K562 (cell line): Measurements from ENCODE around the gene PPT2. TPM values are rescaled to one million over a fixed set of nuclear protein-coding genes. Genes with fewer than 3 reads are reported as not detected.

Experiments used
- ATAC-seq: fragments of 200-7000 bp; cut with Tn5 transposase; 3 replicates; pipeline ENCODE4 v1.9.1; 2020; ENCODE audit warnings: moderate library complexity
- BruUV-seq: library from RNA; stranded (reverse); fragments of 400-500 nt; replicated peaks from 2 replicates; lab custom pipeline; 2021; lab: Mats Ljungman, UMichigan
- CTCF ChIA-PET: fragments of 300-600 bp; formaldehyde crosslinking; extraction: SDS; loops from one replicate; lab custom pipeline; 2021; ENCODE audit warnings: low intra/inter-chr PET ratio; lab: Yijun Ruan, JAX
- POLR2A ChIA-PET: fragments of 300-600, 350-650 bp; sonication (Branson Sonifier 250); formaldehyde crosslinking; extraction: SDS; loops from one replicate; lab custom pipeline; 2021; ENCODE audit warnings: antibody characterized with exemption, inconsistent platforms; lab: Yijun Ruan, JAX
- DNase-seq, 4 experiments: peaks; one replicate each; pipeline versions ENCODE4 v3.0.0 to v3.0.0-alpha.2; 2011 to 2018; ENCODE audit warnings: low spot score in 3 of 4, mixed read lengths in 3 of 4; ENCODE audit errors: extremely low read depth in 1 of 4
- FAIRE-seq: peaks from 2 replicates; lab custom pipeline; 2011; peaks lifted over from hg19 to GRCh38; lab: Jason Lieb, UNC
- H2AFZ ChIP-seq: 2 replicates; pipeline ENCODE4 v1.6.0; 2011; ENCODE audit warnings: low read depth, low read length, control low read depth, inconsistent platforms
- H3K27ac ChIP-seq: fragments of 200-600 bp; 3 replicates; pipeline ENCODE4 v1.8.0; 2011; ENCODE audit warnings: low read depth, mild to moderate bottlenecking, control low read depth, inconsistent platforms, low read length, moderate library complexity, mixed read lengths; ENCODE audit errors: extremely low read depth
- H3K27me3 ChIP-seq, 2 experiments: fragments of 300-600 bp in 1 of 2; 2 replicates in 1 of 2; 3 replicates in 1 of 2; pipeline versions ENCODE4 v1.6.0 to v1.8.0; 2011; ENCODE audit warnings: inconsistent platforms in 2 of 2, low read length in 2 of 2, mild to moderate bottlenecking in 1 of 2, mixed read lengths in 1 of 2, moderate library complexity in 1 of 2; ENCODE audit not compliant: control insufficient read depth in 2 of 2, insufficient read depth in 2 of 2
- H3K36me3 ChIP-seq: fragments of 300-600 bp; 3 replicates; pipeline ENCODE4 v1.8.0; 2011; ENCODE audit warnings: mild to moderate bottlenecking, low read length, inconsistent platforms; ENCODE audit not compliant: control insufficient read depth, insufficient read depth
- H3K4me1 ChIP-seq, 2 experiments: fragments of 200-600 bp in 1 of 2; replicated peaks in 1 of 2; 2 replicates in 1 of 2; 3 replicates in 1 of 2; pipeline versions ENCODE4 v1.5.1 to v1.8.0; 2011; ENCODE audit warnings: inconsistent platforms in 2 of 2, low read length in 2 of 2, mild to moderate bottlenecking in 1 of 2, mixed read lengths in 1 of 2, moderate library complexity in 1 of 2; ENCODE audit not compliant: control insufficient read depth in 2 of 2, insufficient read depth in 2 of 2
- H3K4me2 ChIP-seq: 2 replicates; pipeline ENCODE4 v1.6.1; 2011; ENCODE audit warnings: low read length, control low read depth, inconsistent platforms, mixed read lengths; ENCODE audit not compliant: insufficient read depth
- H3K4me3 ChIP-seq: fragments of 200-600 bp; sonication (generic), shearing (Covaris generic); 2 replicates; pipeline ENCODE4 v1.5.1; 2016; ENCODE audit warnings: control low read depth, inconsistent platforms
- H3K79me2 ChIP-seq: fragments of 200-600 bp; 3 replicates; pipeline ENCODE4 v1.8.0; 2011; ENCODE audit warnings: low read length, inconsistent platforms; ENCODE audit not compliant: control insufficient read depth, insufficient read depth
- H3K9ac ChIP-seq, 2 experiments: 2 replicates each; pipeline versions ENCODE4 v1.6.0 to v1.6.1; 2011; ENCODE audit warnings: low read depth in 2 of 2, low read length in 2 of 2, control low read depth in 1 of 2, inconsistent platforms in 1 of 2, mild to moderate bottlenecking in 1 of 2, mixed read lengths in 1 of 2; ENCODE audit not compliant: insufficient read depth in 1 of 2
- H3K9me1 ChIP-seq: one replicate; pipeline ENCODE4 v1.6.0; 2011; ENCODE audit warnings: inconsistent platforms, mild to moderate bottlenecking, low read length, moderate library complexity; ENCODE audit not compliant: control insufficient read depth, insufficient read depth
- H3K9me3 ChIP-seq: replicated peaks from 2 replicates; pipeline ENCODE4 v1.5.1; 2011; ENCODE audit warnings: low read depth, low read length, inconsistent platforms; ENCODE audit not compliant: control insufficient read depth, insufficient read depth
- H4K20me1 ChIP-seq: replicated peaks from 2 replicates; pipeline ENCODE4 v1.6.1; 2011; ENCODE audit warnings: low read length, inconsistent platforms, mixed read lengths; ENCODE audit not compliant: control insufficient read depth, insufficient read depth
- BRCA1 ChIP-seq, 2 experiments: fragments of 450-650 bp in 1 of 2; sonication (generic) in 1 of 2; formaldehyde crosslinking in 1 of 2; IDR thresholded peaks; 2 replicates each; pipeline versions ENCODE4 v1.5.0 to v1.6.1; 2017 to 2020; ENCODE audit warnings: mild to moderate bottlenecking in 1 of 2, missing genetic modification reagents in 1 of 2
- CXXC5 ChIP-seq: fragments of 250-450 bp; sonication (Bioruptor Pico); IDR thresholded peaks from 2 replicates; pipeline ENCODE4 v1.8.0; 2022; ENCODE audit warnings: inconsistent platforms, mild to moderate bottlenecking, moderate library complexity
- HES1 ChIP-seq: fragments of 450-650 bp; IDR thresholded peaks from 2 replicates; pipeline ENCODE4 v1.6.1; 2016; ENCODE audit warnings: low read depth, mild to moderate bottlenecking, moderate library complexity
- MBD1 ChIP-seq: fragments of 250-450 bp; sonication (Bioruptor Pico); IDR thresholded peaks from 2 replicates; pipeline ENCODE4 v1.8.0; 2022; ENCODE audit warnings: inconsistent platforms
- MITF ChIP-seq: IDR thresholded peaks from 2 replicates; pipeline ENCODE4 v1.6.1; 2014; ENCODE audit warnings: antibody characterized with exemption
- PML ChIP-seq: IDR thresholded peaks from 2 replicates; pipeline ENCODE4 v1.6.1; 2012; ENCODE audit warnings: low read length, inconsistent platforms
- SAP30 ChIP-seq: fragments of 200-600 bp; sonication (generic); IDR thresholded peaks from 2 replicates; pipeline ENCODE4 v1.6.1; 2012; ENCODE audit warnings: borderline replicate concordance, low read depth, mild to moderate bottlenecking, moderate library complexity, low read length, control low read depth, inconsistent platforms; ENCODE audit not compliant: insufficient read depth, poor library complexity, severe bottlenecking
- SPI1 ChIP-seq: IDR thresholded peaks from 2 replicates; pipeline ENCODE4 v1.6.1; 2011; ENCODE audit warnings: low read depth, low read length, control low read depth, borderline replicate concordance
- ZBTB7A ChIP-seq: IDR thresholded peaks from 2 replicates; pipeline ENCODE4 v1.6.1; 2011; ENCODE audit warnings: low read depth, mild to moderate bottlenecking, low read length, moderate library complexity, borderline replicate concordance; ENCODE audit not compliant: control insufficient read depth
- ZNF583 ChIP-seq: fragments of 250-450 bp; sonication (Bioruptor Pico); IDR thresholded peaks from 2 replicates; pipeline ENCODE4 v1.4.0; 2020
- ZNF740 ChIP-seq, 3 experiments: fragments of 200-800 bp in 1 of 3; sonication (Bioruptor generic) in 1 of 3; sonication (generic) in 1 of 3; formaldehyde crosslinking in 1 of 3; IDR thresholded peaks; 2 replicates each; pipeline versions ENCODE4 v1.6.1 to v1.8.0; 2016 to 2022; ENCODE audit warnings: mild to moderate bottlenecking in 2 of 3, missing compliant biosample characterization in 2 of 3, missing genetic modification characterization in 2 of 3, missing genetic modification reagents in 1 of 3
- WGBS: fragments of 100-300 bp; shearing (Covaris generic); methylation state at CpG from one replicate; pipeline ENCODE4 v1.1.6; 2016; ENCODE audit warnings: low coverage, mixed read lengths; ENCODE audit not compliant: insufficient coverage; ENCODE audit errors: missing lambda C conversion rate; 5-methylcytosine and 5-hydroxymethylcytosine counted together
- in situ Hi-C: fragments of 300-500 bp; cut with MboI; formaldehyde crosslinking; loops from 4 replicates; pipeline ENCODE4 v1.15.0; 2018; ENCODE audit warnings: inconsistent platforms, mixed read lengths
- intact Hi-C: fragments of 100-400 bp; cut with micrococcal nuclease; formaldehyde crosslinking; loops from 2 replicates; pipeline ENCODE4 v1.14.2; 2022
- polyA plus RNA-seq, 8 experiments: library from polyadenylated mRNA; depleted of rRNA in 4 of 8; stranded (reverse) in 5 of 8; unstranded in 3 of 8; fragments of >200 nt; fragmentation: Nextera tagmentation in 2 of 8; fragmentation: Illumina TruSeq in 1 of 8; extraction: Ambion mirVana in 2 of 8; extraction: Trizol in 1 of 8; gene quantifications; 2 replicates each; pipeline versions ENCODE4 v1.2.1 to v1.2.3, GENCODE V29; 2011 to 2014; ENCODE audit warnings: inconsistent platforms in 1 of 8, missing spikeins in 1 of 8
- total RNA-seq, 7 experiments: library from RNA; depleted of rRNA in 6 of 7; stranded (reverse); fragments of >200 nt in 6 of 7; fragmentation: Illumina TruSeq in 2 of 7; extraction: Trizol in 2 of 7; gene quantifications; 2 replicates each; pipeline versions ENCODE4 v1.2.1 to v1.2.3, GENCODE V29; 2011 to 2021; ENCODE audit warnings: low replicate concordance in 1 of 7

Gene PPT2
- total and polyA plus RNA-seq, 9 of the 15 experiments (the other 6 are each of a cell fraction or from before 2014, with no cell fraction given): 27.4 to 98.8 (median 69.9) TPM

- Histone ChIP-seq H3K4me2 (peak within 1 kb of the TSS; percentile 86), H3K4me1 (peaks cover 25 to 65% of the 10 kb centered on the region in 2 experiments; a peak in 4 of 5 replicates), H3K79me2 (peaks cover 44% of the 10 kb centered on the region), H3K9ac (peak within 1 kb of the TSS; percentile 86 to 93), H3K27ac (peak within 1 kb of the TSS; percentile 89), H2AFZ (peak within 1 kb of the TSS; percentile 91), H3K9me1 (no peaks in the 10 kb centered on the region), H4K20me1 (no peaks in the 10 kb centered on the region), H3K4me3 (peak within 1 kb of the TSS; percentile 65; the same call in 1 of the 2 replicates), H3K36me3 (peaks cover 20% of the 10 kb centered on the region), H3K9me3 (no peaks in the 10 kb centered on the region), H3K27me3 (no peaks in the 10 kb centered on the region)
- 21% methylated on average over 6 of the region's 24 CpGs for WGBS
- no TSS peak for BruUV-seq
- POLR2A ChIA-PET: interaction anchor here (0.6 to 2.1 kb wide), 8 partner anchors 12 to 61 kb away, joined by 3 to 7 read pairs (median 4); partner anchors contain the start of genes ATF6B and FKBPL
- CTCF ChIA-PET: interaction anchor here (4.2 kb wide), 1 partner anchor 33 kb away, joined by 51 read pairs; no protein-coding TSS in a partner anchor
- peak in 2 of 4 experiments; percentile 47 to 49 for DNase-seq
- FAIRE-seq: peak; percentile 68
- no peak for ATAC-seq
- intact Hi-C loops (no loop called here), in situ Hi-C loops (no loop called here)
- TF ChIP-seq CXXC5 (CRISPR knock-in tag): 0 out of 2 replicates have a peak, but pooled peaks have one; percentile 4
- TF ChIP-seq MBD1: 0 out of 2 replicates have a peak, but pooled peaks have one; percentile 41
- no peak for TF ChIP-seq HES1
- peak; percentile 54 for TF ChIP-seq ZBTB7A
- no peak for TF ChIP-seq MITF
- 0 out of 2 replicates have a peak, but pooled peaks have one; percentile 7 for TF ChIP-seq PML
- TF ChIP-seq ZNF583 (CRISPR knock-in tag): no peak
- TF ChIP-seq SPI1: peak; percentile 78; the same call in 1 of the 2 replicates
- 0 out of 2 replicates have a peak, but pooled peaks have one; percentile 20 for TF ChIP-seq ZNF740 (CRISPR knock-in tag; IDR thresholded peaks at IDR 0.05)
- TF ChIP-seq ZNF740 (tag; IDR thresholded peaks at IDR 0.05): peak in 1 of 2 experiments; percentile 95; a peak in 2 of 4 replicates
- peak; percentile 8 for TF ChIP-seq SAP30
- no peak for TF ChIP-seq BRCA1 (IDR thresholded peaks at IDR 0.05)
- no peak for TF ChIP-seq BRCA1 (CRISPR knock-in tag; IDR thresholded peaks at IDR 0.05)
These were observed 1.8 kb upstream of the PPT2 start, which contains the start of gene PRRT1 for GRCh38 chr6:32151863-32152768. TSS of gene PRRT1 (minus strand) at chr6:32151939. CDS start at chr6:32151827, 112 bp downstream.
